Trophoblast cell (in vitro differentiated cells and primary cell): Measurements from ENCODE around the gene PLEKHA7.
"Not testable (repeated sequence)": the region's sequence is repeated elsewhere in the genome, so short reads cannot be mapped to it uniquely, and the experiment has no call there.

ENCODE experiments used
- DNase-seq, 2 donors: peaks; one replicate each; pipeline ENCODE4 v3.0.0-alpha.2; 2016
- H2AFZ ChIP-seq: 2 replicates; pipeline ENCODE4 v1.6.1; 2013; ENCODE audit warnings: low read length, moderate library complexity, mild to moderate bottlenecking; ENCODE audit not compliant: insufficient read depth, poor library complexity
- H2AK5ac ChIP-seq: 2 replicates; pipeline ENCODE4 v1.6.1; 2013; ENCODE audit warnings: mild to moderate bottlenecking, low read length
- H2BK120ac ChIP-seq: 2 replicates; pipeline ENCODE4 v1.6.1; 2013; ENCODE audit warnings: low read length, mild to moderate bottlenecking, moderate library complexity; ENCODE audit not compliant: insufficient read depth, poor library complexity
- H2BK12ac ChIP-seq: 2 replicates; pipeline ENCODE4 v1.6.1; 2013; ENCODE audit warnings: mild to moderate bottlenecking, low read length, moderate library complexity
- H2BK5ac ChIP-seq: 2 replicates; pipeline ENCODE4 v1.6.1; 2013; ENCODE audit warnings: low read length, low read depth, moderate library complexity, mild to moderate bottlenecking; ENCODE audit not compliant: poor library complexity
- H3K14ac ChIP-seq: 2 replicates; pipeline ENCODE4 v1.6.1; 2013; ENCODE audit warnings: mild to moderate bottlenecking, low read length
- H3K18ac ChIP-seq: 2 replicates; pipeline ENCODE4 v1.6.1; 2013; ENCODE audit warnings: mild to moderate bottlenecking, low read length
- H3K23ac ChIP-seq: 2 replicates; pipeline ENCODE4 v1.6.1; 2013; ENCODE audit warnings: low read length
- H3K27ac ChIP-seq: 2 replicates; pipeline ENCODE4 v1.5.1; 2013; ENCODE audit warnings: low read depth, mild to moderate bottlenecking, inconsistent platforms, low read length, moderate library complexity
- H3K27me3 ChIP-seq: 2 replicates; pipeline ENCODE4 v1.6.1; 2013; ENCODE audit warnings: inconsistent platforms, mild to moderate bottlenecking, low read length, moderate library complexity; ENCODE audit not compliant: insufficient read depth
- H3K36me3 ChIP-seq, 2 experiments: 1 replicate in 1 of 2; 2 replicates in 1 of 2; pipeline ENCODE4 v1.6.1; 2013; ENCODE audit warnings: low read length in 2 of 2, mild to moderate bottlenecking in 2 of 2, moderate library complexity in 1 of 2; ENCODE audit not compliant: insufficient read depth in 2 of 2, control insufficient read depth in 1 of 2
- H3K4ac ChIP-seq: 2 replicates; pipeline ENCODE4 v1.6.1; 2013; ENCODE audit warnings: low read depth, mild to moderate bottlenecking, low read length, moderate library complexity
- H3K4me1 ChIP-seq, 2 experiments: 1 replicate in 1 of 2; 2 replicates in 1 of 2; pipeline ENCODE4 v1.6.1; 2013; ENCODE audit warnings: low read length in 2 of 2, mild to moderate bottlenecking in 2 of 2, moderate library complexity in 1 of 2; ENCODE audit not compliant: insufficient read depth in 2 of 2, control insufficient read depth in 1 of 2
- H3K4me2 ChIP-seq: 2 replicates; pipeline ENCODE4 v1.6.1; 2013; ENCODE audit warnings: inconsistent platforms, mild to moderate bottlenecking, low read length, moderate library complexity
- H3K4me3 ChIP-seq: 2 replicates; pipeline ENCODE4 v1.5.1; 2013; ENCODE audit warnings: mild to moderate bottlenecking, low read depth, low read length, inconsistent platforms
- H3K79me1 ChIP-seq: one replicate; pipeline ENCODE4 v1.6.1; 2013; ENCODE audit warnings: low read length
- H3K79me2 ChIP-seq: 2 replicates; pipeline ENCODE4 v1.6.1; 2013; ENCODE audit warnings: low read length, mild to moderate bottlenecking; ENCODE audit not compliant: control insufficient read depth, insufficient read depth, poor library complexity
- H3K9ac ChIP-seq: 2 replicates; pipeline ENCODE4 v1.6.1; 2013; ENCODE audit warnings: mild to moderate bottlenecking, low read length
- H3K9me3 ChIP-seq: 2 replicates; pipeline ENCODE4 v1.6.1; 2013; ENCODE audit warnings: low read depth, mild to moderate bottlenecking, control low read depth, inconsistent platforms, low read length; ENCODE audit not compliant: insufficient read depth
- H4K12ac ChIP-seq: 2 replicates; pipeline ENCODE4 v1.6.1; 2013; ENCODE audit warnings: low read depth, mild to moderate bottlenecking, low read length, moderate library complexity
- H4K8ac ChIP-seq: 2 replicates; pipeline ENCODE4 v1.6.1; 2013; ENCODE audit warnings: low read depth, mild to moderate bottlenecking, low read length, moderate library complexity
- H4K91ac ChIP-seq: one replicate; pipeline ENCODE4 v1.6.1; 2013; ENCODE audit warnings: low read depth, mild to moderate bottlenecking, low read length, moderate library complexity
- WGBS: extraction: QIAGEN DNeasy Blood & Tissue Kit; methylation state at CpG from one replicate; pipeline ENCODE4 v1.1.7; 2013; ENCODE audit warnings: missing lambda C conversion rate; ENCODE audit not compliant: insufficient read length, insufficient coverage; ENCODE audit errors: extremely low coverage; 5-methylcytosine and 5-hydroxymethylcytosine counted together

Gene PLEKHA7

DNA sequence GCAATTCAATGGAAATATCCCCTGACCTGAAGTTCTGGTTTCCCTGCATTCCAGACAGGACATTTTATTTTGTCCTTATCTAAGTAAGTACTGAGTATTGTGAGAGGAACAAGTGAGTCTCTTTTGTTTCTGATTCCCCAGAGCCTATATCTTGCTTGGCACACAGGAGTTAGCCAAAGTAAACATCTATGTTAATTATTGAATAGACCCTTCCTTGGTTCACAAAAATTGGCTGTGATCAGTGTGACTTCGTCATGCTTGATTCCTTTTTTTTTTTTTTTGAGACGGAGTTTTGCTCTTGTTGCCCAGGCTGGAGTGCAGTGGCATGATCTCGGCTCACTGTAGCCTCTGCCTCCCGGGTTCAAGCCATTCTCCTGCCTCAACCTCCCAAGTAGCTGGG, 34.3 kb upstream of the PLEKHA7 start:
- H2AFZ ChIP-seq, H3K79me2 ChIP-seq, H3K27ac ChIP-seq, H3K4ac ChIP-seq, H2AK5ac ChIP-seq, H2BK120ac ChIP-seq, H3K4me2 ChIP-seq, H3K9ac ChIP-seq, H3K27me3 ChIP-seq, H2BK12ac ChIP-seq, H4K12ac ChIP-seq, H2BK5ac ChIP-seq, H4K91ac ChIP-seq, H3K14ac ChIP-seq, H3K23ac ChIP-seq, H4K8ac ChIP-seq, H3K18ac ChIP-seq, H3K9me3 ChIP-seq, H3K4me3 ChIP-seq, H3K79me1 ChIP-seq, H3K4me1 ChIP-seq, DNase-seq, H3K36me3 ChIP-seq: not testable (repeated sequence)
- no CpG with 5 or more reads among the region's 4 CpGs for WGBS

DNA sequence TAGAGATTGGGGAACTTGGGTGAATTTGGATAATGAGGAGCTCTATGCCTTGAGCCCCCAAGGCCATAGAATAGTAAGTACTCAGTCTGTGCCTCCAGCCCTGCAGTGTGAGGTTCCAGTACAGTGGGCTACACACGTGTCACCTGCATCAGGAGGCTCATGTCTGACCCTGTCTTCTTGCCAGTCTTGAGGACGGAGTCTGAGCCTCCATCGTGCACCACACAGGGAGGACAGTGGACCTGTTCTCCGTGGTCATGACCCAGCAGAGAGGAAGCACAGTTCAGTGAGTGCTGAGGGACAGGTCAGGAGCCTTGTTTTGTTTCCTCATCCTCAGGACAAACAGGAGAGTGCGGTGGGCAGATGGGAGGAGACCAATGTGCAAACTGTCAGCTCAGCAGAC, 32.5 kb upstream of the PLEKHA7 start:
- Histone ChIP-seq H3K4me2 (no peak overlapping the region), H3K4me1 (peaks cover 0 to 3% of the 10 kb centered on the region in 2 experiments), H3K9me3 (peaks cover 3% of the 10 kb centered on the region), H3K18ac (no peak overlapping the region), H3K27ac (no peak overlapping the region), H3K79me1 (peaks cover 2% of the 10 kb centered on the region), H3K23ac (no peak overlapping the region), H3K36me3 (no peaks in the 10 kb centered on the region), H2BK12ac (no peak overlapping the region), H3K79me2 (no peaks in the 10 kb centered on the region), H4K8ac (no peak overlapping the region), H4K12ac (no peak overlapping the region), H3K9ac (no peak overlapping the region), H4K91ac (no peak overlapping the region), H2AFZ (no peak overlapping the region), H3K27me3 (no peaks in the 10 kb centered on the region), H3K4me3 (no peak overlapping the region), H2BK5ac (no peak overlapping the region), H3K4ac (no peak overlapping the region), H2AK5ac (no peak overlapping the region), H3K14ac (no peak overlapping the region), H2BK120ac (no peak overlapping the region)
- no CpG with 5 or more reads among the region's 5 CpGs for WGBS
- no peak for DNase-seq

DNA sequence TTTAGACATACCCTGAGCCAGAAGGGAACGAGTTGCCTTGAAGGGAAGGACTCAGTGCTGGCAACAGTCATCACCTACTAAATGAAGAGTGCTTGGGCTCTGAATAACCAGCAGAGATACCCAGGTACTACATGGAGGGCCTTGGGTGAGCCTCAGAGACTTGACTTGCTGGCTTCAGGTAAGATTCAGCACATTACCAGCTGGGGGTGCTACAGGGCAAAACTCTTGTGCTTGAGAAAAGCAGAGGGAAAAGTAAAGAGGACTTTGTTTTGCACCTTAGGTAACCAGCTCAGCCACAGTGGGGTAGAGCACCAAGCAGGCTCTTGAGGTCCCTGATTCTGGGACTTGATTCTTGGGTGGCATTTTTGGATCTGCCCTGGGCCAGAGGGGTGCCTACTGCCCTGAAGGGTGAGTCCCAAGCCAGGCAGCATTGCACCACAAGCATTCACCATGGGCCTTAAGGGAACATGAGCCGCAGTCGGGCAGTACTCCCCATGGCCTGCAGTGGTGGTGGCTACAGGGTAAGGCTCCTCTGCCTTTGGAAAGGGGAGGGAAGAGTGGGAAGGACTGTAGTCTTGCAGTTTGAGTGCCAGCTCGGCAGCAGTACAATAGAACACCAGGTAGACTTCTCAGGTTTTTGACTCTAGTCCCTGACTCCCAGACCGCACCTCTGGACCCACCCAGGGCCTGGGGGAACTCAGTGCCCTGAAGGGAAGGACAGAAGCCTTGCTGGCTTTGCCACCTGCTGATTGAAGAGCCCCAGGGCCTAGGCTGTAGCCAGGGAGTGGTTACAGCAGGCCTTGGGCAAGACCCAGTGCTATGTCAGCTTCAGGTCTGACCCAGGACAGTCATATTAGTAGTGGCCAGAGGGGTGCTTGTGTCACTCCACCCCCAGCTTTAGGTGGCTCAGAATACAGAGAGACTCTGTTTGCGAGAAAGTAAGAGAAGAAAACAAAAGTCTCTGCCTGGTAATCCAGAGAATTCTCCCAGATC, 22.7 kb upstream of the PLEKHA7 start:
- Histone ChIP-seq H3K9ac (peak overlapping the region; percentile 45), H3K4me3 (no peak overlapping the region), H3K14ac (no peak overlapping the region), H3K79me1 (no peaks in the 10 kb centered on the region), H2BK12ac (no peak overlapping the region), H3K4me2 (no peak overlapping the region), H3K18ac (no peak overlapping the region), H3K9me3 (no peaks in the 10 kb centered on the region), H4K8ac (no peak overlapping the region), H3K36me3 (no peaks in the 10 kb centered on the region), H3K4me1 (peaks cover 0 to 2% of the 10 kb centered on the region in 2 experiments), H3K79me2 (no peaks in the 10 kb centered on the region), H2BK5ac (no peak overlapping the region), H2AFZ (no peak overlapping the region), H3K23ac (no peak overlapping the region), H2AK5ac (no peak overlapping the region), H4K12ac (no peak overlapping the region), H3K27ac (no peak overlapping the region), H3K4ac (no peak overlapping the region), H3K27me3 (no peaks in the 10 kb centered on the region), H4K91ac (no peak overlapping the region), H2BK120ac (no peak overlapping the region)
- no CpG with 5 or more reads among the region's 6 CpGs for WGBS
- DNase-seq = no peak

DNA sequence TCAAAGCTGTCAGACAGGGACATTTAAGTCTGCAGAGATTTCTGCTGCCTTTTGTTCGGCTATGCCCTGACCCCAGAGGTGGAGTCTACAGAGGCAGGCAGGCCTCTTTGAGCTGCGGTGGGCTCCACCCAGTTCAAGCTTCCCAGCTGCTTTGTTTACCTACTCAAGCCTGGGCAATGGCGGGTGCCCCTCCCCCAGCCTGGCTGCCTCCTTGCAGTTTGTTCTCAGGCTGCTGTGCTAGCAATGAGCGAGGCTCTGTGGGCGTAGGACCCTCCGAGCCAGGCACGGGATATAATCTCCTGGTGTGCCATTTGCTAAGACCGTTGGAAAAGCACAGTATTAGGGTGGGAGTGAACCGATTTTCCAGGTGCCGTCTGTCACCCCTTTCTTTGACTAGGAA, 19.8 kb upstream of the PLEKHA7 start:
- not testable (repeated sequence) for H4K12ac ChIP-seq, H3K4ac ChIP-seq, H2AFZ ChIP-seq, H2BK5ac ChIP-seq, H3K79me2 ChIP-seq, H3K18ac ChIP-seq, H4K8ac ChIP-seq, H3K79me1 ChIP-seq, H3K4me1 ChIP-seq, H3K27ac ChIP-seq, H3K9me3 ChIP-seq, H3K14ac ChIP-seq, H3K4me3 ChIP-seq, H2AK5ac ChIP-seq, H3K36me3 ChIP-seq, H3K27me3 ChIP-seq, H3K9ac ChIP-seq, H2BK12ac ChIP-seq, H3K4me2 ChIP-seq, DNase-seq, H3K23ac ChIP-seq, H2BK120ac ChIP-seq, H4K91ac ChIP-seq
- no CpG with 5 or more reads among the region's 10 CpGs for WGBS
